HG02623 (cell line): Measurements from ENCODE around the gene TOPAZ1.
"Not testable (repeated sequence)": the region's sequence is repeated elsewhere in the genome, so short reads cannot be mapped to it uniquely, and the experiment has no call there.

Experiments used
- ATAC-seq: cut with Tn5 transposase; IDR thresholded peaks from one replicate; pipeline ENCODE4 v1.9.1; 2021; ENCODE audit warnings: moderate library complexity; ENCODE audit not compliant: unreplicated experiment

Gene TOPAZ1

GRCh38 chr3:44329946-44330345 lies 88.3 kb downstream of the TOPAZ1 start:
- no peak for ATAC-seq

- no peak for ATAC-seq
These were observed 88.8 kb downstream of the TOPAZ1 start for GRCh38 chr3:44330444-44330843.

GRCh38 chr3:44334326-44334725 lies 92.6 kb downstream of the TOPAZ1 start:
- ATAC-seq: no peak

- no peak for ATAC-seq
These were observed 95.6 kb downstream of the TOPAZ1 start for GRCh38 chr3:44337248-44337785.

- ATAC-seq: peak; percentile 92
These were observed 96.5 kb downstream of the TOPAZ1 start, which contains the start of gene TCAIM for GRCh38 chr3:44338010-44338827. TSS of gene TCAIM (plus strand) at chr3:44338766. CDS start at chr3:44354783, 16,017 bp downstream.

GRCh38 chr3:44338828-44339127 lies 97.1 kb downstream of the TOPAZ1 start:
- no peak for ATAC-seq

- ATAC-seq: no peak
These were observed 97.7 kb downstream of the TOPAZ1 start for GRCh38 chr3:44339181-44340057.

GRCh38 chr3:44340058-44340395 lies 98.3 kb downstream of the TOPAZ1 start:
- ATAC-seq: no peak

GRCh38 chr3:44342176-44342790 lies 100.6 kb downstream of the TOPAZ1 start:
- ATAC-seq: no peak

GRCh38 chr3:44343421-44343820 lies 101.7 kb downstream of the TOPAZ1 start:
- no peak for ATAC-seq

GRCh38 chr3:44346590-44346989 lies 104.9 kb downstream of the TOPAZ1 start:
- not testable (repeated sequence) for ATAC-seq

GRCh38 chr3:44348993-44349392 lies 107.3 kb downstream of the TOPAZ1 start:
- ATAC-seq: no peak

- ATAC-seq: no peak
These were observed 111.8 kb downstream of the TOPAZ1 start for GRCh38 chr3:44353355-44353924.

GRCh38 chr3:44355362-44356033 lies 113.8 kb downstream of the TOPAZ1 start:
- no peak for ATAC-seq

GRCh38 chr3:44359146-44359751 lies 117.6 kb downstream of the TOPAZ1 start:
- no peak for ATAC-seq

GRCh38 chr3:44363591-44363990 lies 121.9 kb downstream of the TOPAZ1 start:
- ATAC-seq: no peak

- no peak for ATAC-seq
These were observed 124.3 kb downstream of the TOPAZ1 start for GRCh38 chr3:44365952-44366351.

GRCh38 chr3:44375450-44375849 lies 133.8 kb downstream of the TOPAZ1 start:
- ATAC-seq: no peak
